Kidney (tissue), 14 donors: ENCODE results near the gene DIAPH1. TPM values are rescaled to one million over a fixed set of nuclear protein-coding genes. Genes with fewer than 3 reads are reported as not detected.

Source experiments
- DNase-seq, 5 donors: peaks; one replicate each; pipeline ENCODE4 v3.0.0-alpha.2; 2013 to 2020
- FAIRE-seq: peaks from 2 replicates; lab custom pipeline; 2012; peaks lifted over from hg19 to GRCh38; lab: Jason Lieb, UNC
- H3K27ac ChIP-seq, 2 donors: one replicate each; pipeline ENCODE4 v1.7.0; 2013; ENCODE audit warnings: low read depth in 2 of 2, low read length in 2 of 2, inconsistent platforms in 1 of 2
- H3K27me3 ChIP-seq: one replicate; pipeline ENCODE4 v1.7.1; 2013; ENCODE audit warnings: low read length, inconsistent platforms; ENCODE audit not compliant: control insufficient read depth, insufficient read depth
- H3K36me3 ChIP-seq, 3 donors: one replicate each; pipeline versions ENCODE4 v1.7.0 to v1.7.1; 2013; ENCODE audit warnings: low read length in 3 of 3, control low read depth in 1 of 3, inconsistent platforms in 1 of 3; ENCODE audit not compliant: insufficient read depth in 3 of 3, control insufficient read depth in 2 of 3
- H3K4me1 ChIP-seq, 3 donors: one replicate each; pipeline versions ENCODE4 v1.7.0 to v1.7.1; 2013; ENCODE audit warnings: low read length in 3 of 3, inconsistent platforms in 1 of 3, low read depth in 1 of 3; ENCODE audit not compliant: control insufficient read depth in 2 of 3, insufficient read depth in 2 of 3
- H3K4me3 ChIP-seq, 3 donors: one replicate each; pipeline versions ENCODE4 v1.7.0 to v1.8.1; 2013; ENCODE audit warnings: low read length in 3 of 3, control low read depth in 1 of 3, inconsistent platforms in 1 of 3
- H3K9ac ChIP-seq, 3 donors: one replicate each; pipeline versions ENCODE4 v1.7.0 to v1.7.1; 2013; ENCODE audit warnings: low read length in 3 of 3, control low read depth in 1 of 3, inconsistent platforms in 1 of 3
- H3K9me3 ChIP-seq, 3 donors: one replicate each; pipeline versions ENCODE4 v1.7.0 to v1.7.1; 2013; ENCODE audit warnings: low read length in 3 of 3, control low read depth in 1 of 3, inconsistent platforms in 1 of 3; ENCODE audit not compliant: control insufficient read depth in 2 of 3, insufficient read depth in 1 of 3
- intact Hi-C: fragments of 100-400 bp; cut with DNase I; formaldehyde crosslinking; loops from one replicate; pipeline ENCODE4 v1.11.1; 2022
- polyA plus RNA-seq: library from polyadenylated mRNA; stranded (reverse); fragments of 350-450 nt; fragmentation: Illumina TruSeq; extraction: RNeasy Lipid Tissue Mini Kit (QIAGEN cat#74804); gene quantifications from one replicate; pipeline ENCODE4 v1.2.3, GENCODE V29; 2014; ENCODE audit warnings: low read depth, low replicate concordance; ENCODE audit not compliant: insufficient read depth
- total RNA-seq: library from RNA; stranded (reverse); fragmentation: NEBNext Ultra II Directional; extraction: Animal tissue kit (Norgen Biotek cat#: 25700); gene quantifications from one replicate; pipeline ENCODE4 v1.2.1, GENCODE V29; 2021
- TF ChIP-seq, protein P1 (sequence below): IDR thresholded peaks from 3 replicates; pipeline ENCODE4 v1.5.1; 2012; ENCODE audit warnings: mild to moderate bottlenecking, moderate library complexity, borderline replicate concordance; ENCODE audit not compliant: insufficient read depth; ENCODE audit errors: extremely low read depth
- donor health status: control.
- donor health status: control.
- donor health status: control.
- donor health status: control.
- donor health status: control.
- donor health status: DM: yes; HTN: yes; CAD: no.
- donor health status: Normal renal cell carcinoma (clear cell type).

Gene DIAPH1
- total and polyA plus RNA-seq, 2 donors from 2014 or later: 60.6 to 156 TPM

DNA sequence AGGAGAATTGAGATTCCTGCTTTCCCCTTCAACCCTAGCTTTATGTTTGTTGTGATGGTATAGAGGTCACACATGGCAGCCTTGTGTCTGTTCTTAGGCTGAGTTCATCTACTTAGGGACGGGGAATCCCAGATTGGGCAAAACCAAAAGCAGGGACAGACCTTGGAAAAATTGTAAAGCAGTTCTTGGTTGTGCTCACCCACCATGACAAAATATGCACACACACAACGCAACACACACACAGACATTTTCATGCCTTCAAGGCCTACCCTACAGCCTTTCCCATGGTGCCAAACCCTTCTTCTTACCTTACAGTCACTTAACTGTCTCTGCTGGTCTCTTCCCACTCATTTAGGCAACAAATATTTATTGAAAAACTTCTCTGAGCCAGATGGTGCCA lies 115.1 kb downstream of the DIAPH1 start:
- DNase-seq: no peak
- Histone ChIP-seq H3K4me3 (no peak overlapping the region), H3K4me1 (no peaks in the 10 kb centered on the region), H3K27me3 (no peaks in the 10 kb centered on the region), H3K36me3 (no peaks in the 10 kb centered on the region), H3K9me3 (no peaks in the 10 kb centered on the region), H3K9ac (no peak overlapping the region), H3K27ac (no peak overlapping the region)
- intact Hi-C loops: no loop called here
- TF ChIP-seq, protein P1, sequence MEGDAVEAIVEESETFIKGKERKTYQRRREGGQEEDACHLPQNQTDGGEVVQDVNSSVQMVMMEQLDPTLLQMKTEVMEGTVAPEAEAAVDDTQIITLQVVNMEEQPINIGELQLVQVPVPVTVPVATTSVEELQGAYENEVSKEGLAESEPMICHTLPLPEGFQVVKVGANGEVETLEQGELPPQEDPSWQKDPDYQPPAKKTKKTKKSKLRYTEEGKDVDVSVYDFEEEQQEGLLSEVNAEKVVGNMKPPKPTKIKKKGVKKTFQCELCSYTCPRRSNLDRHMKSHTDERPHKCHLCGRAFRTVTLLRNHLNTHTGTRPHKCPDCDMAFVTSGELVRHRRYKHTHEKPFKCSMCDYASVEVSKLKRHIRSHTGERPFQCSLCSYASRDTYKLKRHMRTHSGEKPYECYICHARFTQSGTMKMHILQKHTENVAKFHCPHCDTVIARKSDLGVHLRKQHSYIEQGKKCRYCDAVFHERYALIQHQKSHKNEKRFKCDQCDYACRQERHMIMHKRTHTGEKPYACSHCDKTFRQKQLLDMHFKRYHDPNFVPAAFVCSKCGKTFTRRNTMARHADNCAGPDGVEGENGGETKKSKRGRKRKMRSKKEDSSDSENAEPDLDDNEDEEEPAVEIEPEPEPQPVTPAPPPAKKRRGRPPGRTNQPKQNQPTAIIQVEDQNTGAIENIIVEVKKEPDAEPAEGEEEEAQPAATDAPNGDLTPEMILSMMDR: no peak
- FAIRE-seq: no peak

DNA sequence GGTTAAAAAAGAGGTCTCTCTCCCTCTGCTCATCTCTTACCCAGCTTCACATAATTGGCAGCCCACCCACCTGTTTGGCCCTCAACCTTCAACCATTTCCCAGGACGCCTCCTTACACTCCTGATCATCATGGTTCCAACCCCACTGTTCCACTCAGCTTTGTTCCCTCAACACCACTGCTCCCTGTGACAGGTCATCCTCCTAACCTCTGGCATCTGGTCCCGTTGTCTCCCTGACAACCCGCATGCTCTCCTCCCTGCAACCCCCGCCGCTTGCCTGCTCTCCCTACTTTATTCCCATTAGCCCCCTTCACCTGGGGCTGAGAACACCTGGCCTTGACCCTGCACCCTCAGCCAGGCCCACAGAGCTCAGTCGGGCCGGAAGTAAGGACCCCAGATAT lies 117.0 kb downstream of the DIAPH1 start:
- FAIRE-seq: no peak
- Histone ChIP-seq H3K4me1 (no peaks in the 10 kb centered on the region), H3K9me3 (no peaks in the 10 kb centered on the region), H3K27ac (no peak overlapping the region), H3K4me3 (no peak overlapping the region), H3K27me3 (no peaks in the 10 kb centered on the region), H3K36me3 (no peaks in the 10 kb centered on the region), H3K9ac (no peak overlapping the region)
- TF ChIP-seq, protein P1: no peak
- DNase-seq: no peak
- intact Hi-C loops: no loop called here

DNA sequence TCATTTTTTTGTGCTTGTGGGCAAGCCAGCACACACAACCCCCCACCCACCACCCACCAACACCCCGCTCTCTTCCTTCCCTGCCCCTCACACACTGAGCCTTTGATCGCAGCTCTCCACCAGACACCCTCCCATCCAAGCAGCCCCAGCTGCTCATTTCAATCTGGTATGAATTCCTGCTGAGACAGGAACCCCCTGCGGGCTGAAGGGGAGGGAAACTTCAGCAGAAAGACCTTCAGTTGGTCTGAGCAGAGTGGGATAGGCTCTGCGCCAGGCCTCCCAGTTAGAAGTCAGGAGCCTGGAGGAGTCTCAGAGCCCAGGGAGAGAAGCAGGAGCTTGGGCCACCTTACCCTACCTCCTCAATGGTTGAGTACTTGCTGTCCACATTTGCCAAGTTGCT lies 122.8 kb downstream of the DIAPH1 start:
- FAIRE-seq (no peak), DNase-seq (peak in 3 of 5 donors; percentile 55 to 76 (median 56))
- H3K36me3 ChIP-seq: no peaks in the 10 kb centered on the region
- H3K4me3 ChIP-seq: no peak overlapping the region
- intact Hi-C loops: no loop called here
- no peak overlapping the region for H3K27ac ChIP-seq
- no peaks in the 10 kb centered on the region for H3K9me3 ChIP-seq
- H3K9ac ChIP-seq: no peak overlapping the region
- H3K4me1 ChIP-seq: peaks cover 0 to 7% (median 3%) of the 10 kb centered on the region in 3 donors
- no peaks in the 10 kb centered on the region for H3K27me3 ChIP-seq
- TF ChIP-seq, protein P1: no peak

DNA sequence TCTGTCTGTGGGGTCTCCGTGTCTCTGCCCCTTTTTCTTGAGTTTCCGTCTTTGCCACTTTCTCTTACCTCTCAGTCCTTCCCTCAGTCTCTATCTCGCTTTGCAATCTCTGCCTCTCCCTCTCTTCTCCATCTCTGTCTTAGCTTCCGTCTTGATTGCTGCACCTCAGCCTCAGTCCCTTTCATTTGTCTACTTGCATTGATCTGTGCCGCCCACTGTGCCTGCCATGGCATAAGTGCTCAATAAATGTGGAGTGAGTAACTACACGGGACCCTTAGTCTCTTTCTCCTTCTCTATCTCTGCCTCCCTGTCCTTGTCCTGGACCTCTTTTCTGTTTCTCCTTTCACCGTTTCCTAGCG lies 123.4 kb downstream of the DIAPH1 start:
- H3K4me1 ChIP-seq: peaks cover 0 to 7% (median 3%) of the 10 kb centered on the region in 3 donors
- no peaks in the 10 kb centered on the region for H3K9me3 ChIP-seq
- H3K4me3 ChIP-seq: no peak overlapping the region
- H3K27me3 ChIP-seq: no peaks in the 10 kb centered on the region
- H3K36me3 ChIP-seq: no peaks in the 10 kb centered on the region
- intact Hi-C loops: no loop called here
- no peak overlapping the region for H3K9ac ChIP-seq
- FAIRE-seq: no peak
- no peak overlapping the region for H3K27ac ChIP-seq
- DNase-seq: no peak
- TF ChIP-seq, protein P1: no peak
